ENCODE data around the gene C17orf75.

DNA sequence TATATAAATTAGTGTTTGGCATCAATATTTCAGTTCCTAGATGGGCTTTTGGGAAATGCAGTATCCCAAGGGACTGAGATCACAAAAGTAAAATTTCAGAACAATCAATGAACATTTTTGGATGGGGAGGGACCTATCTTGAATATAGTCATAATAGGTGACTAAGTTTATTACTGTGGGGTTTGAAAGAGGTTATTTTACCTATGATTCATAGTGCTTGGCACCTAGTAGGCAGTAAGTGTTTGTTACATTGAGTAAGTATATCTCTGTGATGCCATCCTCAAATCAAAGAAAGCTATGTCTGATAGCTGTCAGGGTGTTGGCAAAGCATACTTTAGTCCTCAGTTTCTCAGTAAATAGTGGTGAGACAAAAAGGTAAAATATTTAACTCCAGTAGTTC lies 44.9 kb upstream of the C17orf75 start:
- TF ChIP-seq ZNF274 (IDR thresholded peaks at IDR 0.05; ENCODE audit: low read length) (no peak), ZNF274 (tag by site-specific recombination; IDR thresholded peaks at IDR 0.05; ENCODE audit: borderline replicate concordance) (no peak), ZNF660 (tag by site-specific recombination; IDR thresholded peaks at IDR 0.05) (no peak), TCF7L2 (IDR thresholded peaks at IDR 0.05; ENCODE audit: borderline replicate concordance, low read depth, low read length) (no peak), GFI1B (tag by site-specific recombination; IDR thresholded peaks at IDR 0.05) (no peak), ZNF544 (tag by site-specific recombination; IDR thresholded peaks at IDR 0.05) (no peak), SP2 (tag by site-specific recombination; IDR thresholded peaks at IDR 0.05) (no peak), ZNF175 (tag by site-specific recombination; IDR thresholded peaks at IDR 0.05) (no peak), ZNF133 (tag by site-specific recombination; IDR thresholded peaks at IDR 0.05) (no peak), ZNF302 (tag by site-specific recombination; IDR thresholded peaks at IDR 0.05; ENCODE audit: low read depth) (no peak)
- TF ChIP-seq, protein P1, sequence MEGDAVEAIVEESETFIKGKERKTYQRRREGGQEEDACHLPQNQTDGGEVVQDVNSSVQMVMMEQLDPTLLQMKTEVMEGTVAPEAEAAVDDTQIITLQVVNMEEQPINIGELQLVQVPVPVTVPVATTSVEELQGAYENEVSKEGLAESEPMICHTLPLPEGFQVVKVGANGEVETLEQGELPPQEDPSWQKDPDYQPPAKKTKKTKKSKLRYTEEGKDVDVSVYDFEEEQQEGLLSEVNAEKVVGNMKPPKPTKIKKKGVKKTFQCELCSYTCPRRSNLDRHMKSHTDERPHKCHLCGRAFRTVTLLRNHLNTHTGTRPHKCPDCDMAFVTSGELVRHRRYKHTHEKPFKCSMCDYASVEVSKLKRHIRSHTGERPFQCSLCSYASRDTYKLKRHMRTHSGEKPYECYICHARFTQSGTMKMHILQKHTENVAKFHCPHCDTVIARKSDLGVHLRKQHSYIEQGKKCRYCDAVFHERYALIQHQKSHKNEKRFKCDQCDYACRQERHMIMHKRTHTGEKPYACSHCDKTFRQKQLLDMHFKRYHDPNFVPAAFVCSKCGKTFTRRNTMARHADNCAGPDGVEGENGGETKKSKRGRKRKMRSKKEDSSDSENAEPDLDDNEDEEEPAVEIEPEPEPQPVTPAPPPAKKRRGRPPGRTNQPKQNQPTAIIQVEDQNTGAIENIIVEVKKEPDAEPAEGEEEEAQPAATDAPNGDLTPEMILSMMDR (tag by site-specific recombination; IDR thresholded peaks at IDR 0.05): no peak
- TF ChIP-seq, protein P2, sequence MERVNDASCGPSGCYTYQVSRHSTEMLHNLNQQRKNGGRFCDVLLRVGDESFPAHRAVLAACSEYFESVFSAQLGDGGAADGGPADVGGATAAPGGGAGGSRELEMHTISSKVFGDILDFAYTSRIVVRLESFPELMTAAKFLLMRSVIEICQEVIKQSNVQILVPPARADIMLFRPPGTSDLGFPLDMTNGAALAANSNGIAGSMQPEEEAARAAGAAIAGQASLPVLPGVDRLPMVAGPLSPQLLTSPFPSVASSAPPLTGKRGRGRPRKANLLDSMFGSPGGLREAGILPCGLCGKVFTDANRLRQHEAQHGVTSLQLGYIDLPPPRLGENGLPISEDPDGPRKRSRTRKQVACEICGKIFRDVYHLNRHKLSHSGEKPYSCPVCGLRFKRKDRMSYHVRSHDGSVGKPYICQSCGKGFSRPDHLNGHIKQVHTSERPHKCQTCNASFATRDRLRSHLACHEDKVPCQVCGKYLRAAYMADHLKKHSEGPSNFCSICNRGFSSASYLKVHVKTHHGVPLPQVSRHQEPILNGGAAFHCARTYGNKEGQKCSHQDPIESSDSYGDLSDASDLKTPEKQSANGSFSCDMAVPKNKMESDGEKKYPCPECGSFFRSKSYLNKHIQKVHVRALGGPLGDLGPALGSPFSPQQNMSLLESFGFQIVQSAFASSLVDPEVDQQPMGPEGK (tag by site-specific recombination; IDR thresholded peaks at IDR 0.05): no peak
- TF ChIP-seq, protein P3, sequence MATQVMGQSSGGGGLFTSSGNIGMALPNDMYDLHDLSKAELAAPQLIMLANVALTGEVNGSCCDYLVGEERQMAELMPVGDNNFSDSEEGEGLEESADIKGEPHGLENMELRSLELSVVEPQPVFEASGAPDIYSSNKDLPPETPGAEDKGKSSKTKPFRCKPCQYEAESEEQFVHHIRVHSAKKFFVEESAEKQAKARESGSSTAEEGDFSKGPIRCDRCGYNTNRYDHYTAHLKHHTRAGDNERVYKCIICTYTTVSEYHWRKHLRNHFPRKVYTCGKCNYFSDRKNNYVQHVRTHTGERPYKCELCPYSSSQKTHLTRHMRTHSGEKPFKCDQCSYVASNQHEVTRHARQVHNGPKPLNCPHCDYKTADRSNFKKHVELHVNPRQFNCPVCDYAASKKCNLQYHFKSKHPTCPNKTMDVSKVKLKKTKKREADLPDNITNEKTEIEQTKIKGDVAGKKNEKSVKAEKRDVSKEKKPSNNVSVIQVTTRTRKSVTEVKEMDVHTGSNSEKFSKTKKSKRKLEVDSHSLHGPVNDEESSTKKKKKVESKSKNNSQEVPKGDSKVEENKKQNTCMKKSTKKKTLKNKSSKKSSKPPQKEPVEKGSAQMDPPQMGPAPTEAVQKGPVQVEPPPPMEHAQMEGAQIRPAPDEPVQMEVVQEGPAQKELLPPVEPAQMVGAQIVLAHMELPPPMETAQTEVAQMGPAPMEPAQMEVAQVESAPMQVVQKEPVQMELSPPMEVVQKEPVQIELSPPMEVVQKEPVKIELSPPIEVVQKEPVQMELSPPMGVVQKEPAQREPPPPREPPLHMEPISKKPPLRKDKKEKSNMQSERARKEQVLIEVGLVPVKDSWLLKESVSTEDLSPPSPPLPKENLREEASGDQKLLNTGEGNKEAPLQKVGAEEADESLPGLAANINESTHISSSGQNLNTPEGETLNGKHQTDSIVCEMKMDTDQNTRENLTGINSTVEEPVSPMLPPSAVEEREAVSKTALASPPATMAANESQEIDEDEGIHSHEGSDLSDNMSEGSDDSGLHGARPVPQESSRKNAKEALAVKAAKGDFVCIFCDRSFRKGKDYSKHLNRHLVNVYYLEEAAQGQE (tag by site-specific recombination; IDR thresholded peaks at IDR 0.05): no peak

Data from HEK293 (cell line).